ENCODE results near the gene ARID4B. TPM values are rescaled to one million over a fixed set of nuclear protein-coding genes. Genes with fewer than 3 reads are reported as not detected.
A peak's percentile ranks its signal among the peaks of the same experiment; 100 is the strongest.

The ARID4B gene
- total RNA-seq, 2 experiments from 2014 or later = 41.3 to 44.8 TPM

DNA sequence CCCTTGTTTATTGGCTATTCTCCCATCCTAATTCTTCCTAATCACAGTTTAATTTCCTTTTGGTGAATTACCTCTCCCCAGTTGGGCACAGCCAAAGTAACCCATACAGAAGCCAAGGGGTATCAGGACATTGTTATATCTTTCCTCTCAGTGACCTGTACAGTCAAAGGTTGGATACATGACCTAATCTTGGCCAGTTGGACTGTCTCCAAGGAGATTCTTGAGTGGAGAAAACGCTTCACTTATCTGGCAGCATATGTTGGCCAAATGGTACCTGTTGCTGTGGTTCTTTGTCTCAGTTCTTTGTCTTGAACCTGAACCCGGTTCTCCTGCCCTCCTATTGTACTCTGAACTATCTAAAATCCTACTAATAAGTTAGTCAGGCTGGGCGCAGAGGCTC lies 23.9 kb upstream of the ARID4B start:
- Mint-ChIP-seq H3K27me3 (no peaks in the 10 kb centered on the region), H3K27ac (no peak overlapping the region), H3K36me3 (no peaks in the 10 kb centered on the region), H3K4me3 (no peak overlapping the region), H3K9me3 (no peaks in the 10 kb centered on the region), H3K4me1 (ENCODE audit: low read depth) (no peaks in the 10 kb centered on the region)
- intact Hi-C loops (cut with micrococcal nuclease) = no loop called here
- ChIA-PET POLR2A (no interaction called here), CTCF (no interaction called here)
- DNase-seq = no peak

DNA sequence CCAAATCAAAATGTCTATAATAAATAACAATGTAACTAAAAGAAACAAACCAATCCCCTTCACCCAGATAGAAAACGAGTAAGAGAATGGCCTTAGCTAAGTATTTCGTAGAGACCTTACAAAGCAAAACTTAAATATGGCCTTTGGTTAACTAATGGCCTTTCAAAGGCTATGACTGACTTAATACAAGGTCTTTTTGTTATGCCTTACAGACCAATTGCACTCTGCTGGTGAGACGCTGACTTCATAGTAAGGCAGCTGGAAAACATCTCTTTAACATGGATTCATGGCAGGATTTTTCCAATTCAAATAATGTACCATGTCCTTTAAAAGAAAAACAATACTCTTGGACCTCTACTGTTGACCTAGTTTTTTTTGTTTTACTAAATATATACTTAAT lies 23.5 kb upstream of the ARID4B start:
- DNase-seq = no peak
- Mint-ChIP-seq H3K4me1 (ENCODE audit: low read depth) (no peaks in the 10 kb centered on the region), H3K27me3 (no peaks in the 10 kb centered on the region), H3K27ac (no peak overlapping the region), H3K4me3 (no peak overlapping the region), H3K36me3 (no peaks in the 10 kb centered on the region), H3K9me3 (no peaks in the 10 kb centered on the region)
- CTCF ChIA-PET = interaction anchor here (0.6 kb wide), 2 partner anchors 57 to 76 kb away, joined by 3 to 6 read pairs; no protein-coding TSS in a partner anchor
- intact Hi-C loops (cut with micrococcal nuclease) = no loop called here
- POLR2A ChIA-PET = no interaction called here

DNA sequence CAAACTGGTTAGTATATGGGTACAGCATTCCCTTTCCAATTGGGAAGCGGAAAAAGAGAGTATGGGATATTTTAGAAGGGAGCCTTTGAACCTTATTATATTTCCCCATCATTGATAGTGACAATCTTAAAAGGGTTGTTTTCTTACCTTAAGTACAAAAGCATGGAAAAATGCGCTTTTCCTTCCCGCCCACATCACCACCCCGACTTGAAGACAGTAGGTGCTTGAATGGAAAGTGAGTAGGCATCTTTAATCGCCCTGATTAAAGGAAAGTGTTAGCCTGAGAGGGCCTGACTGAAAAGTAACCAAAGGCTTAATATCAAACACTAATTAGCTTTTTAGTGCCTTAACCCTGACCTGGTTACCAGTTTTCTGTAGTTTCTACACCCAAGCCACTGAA lies 15.7 kb upstream of the ARID4B start:
- DNase-seq = no peak
- H3K27ac Mint-ChIP-seq = no peak overlapping the region
- H3K9me3 Mint-ChIP-seq = no peaks in the 10 kb centered on the region
- ChIA-PET POLR2A (interaction anchor here (0.6 kb wide), 1 partner anchor 135 kb away, joined by 3 read pairs; no protein-coding TSS in a partner anchor), CTCF (no interaction called here)
- intact Hi-C loops (cut with micrococcal nuclease) = no loop called here
- no peak overlapping the region for H3K4me3 Mint-ChIP-seq
- no peaks in the 10 kb centered on the region for H3K27me3 Mint-ChIP-seq
- H3K36me3 Mint-ChIP-seq = peaks cover 22% of the 10 kb centered on the region
- peaks cover 10% of the 10 kb centered on the region for H3K4me1 Mint-ChIP-seq (ENCODE audit: low read depth)

DNA sequence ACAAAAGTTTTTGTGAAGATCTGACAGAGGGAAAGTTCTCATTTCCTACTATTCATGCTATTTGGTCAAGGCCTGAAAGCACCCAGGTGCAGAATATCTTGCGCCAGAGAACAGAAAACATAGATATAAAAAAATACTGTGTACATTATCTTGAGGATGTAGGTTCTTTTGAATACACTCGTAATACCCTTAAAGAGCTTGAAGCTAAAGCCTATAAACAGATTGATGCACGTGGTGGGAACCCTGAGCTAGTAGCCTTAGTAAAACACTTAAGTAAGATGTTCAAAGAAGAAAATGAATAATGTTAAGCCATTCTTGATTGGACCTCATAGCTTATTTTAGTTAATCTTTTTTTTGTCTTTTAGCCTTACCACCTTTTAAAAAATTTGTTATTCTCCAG lies 14.5 kb upstream of the ARID4B start:
- no peaks in the 10 kb centered on the region for H3K27me3 Mint-ChIP-seq
- H3K27ac Mint-ChIP-seq = no peak overlapping the region
- intact Hi-C loops (cut with micrococcal nuclease) = no loop called here
- DNase-seq = no peak
- no peaks in the 10 kb centered on the region for H3K9me3 Mint-ChIP-seq
- H3K4me3 Mint-ChIP-seq = no peak overlapping the region
- ChIA-PET POLR2A (no interaction called here), CTCF (interaction anchor here (1.1 kb wide), 1 partner anchor 72 kb away, joined by 4 read pairs; no protein-coding TSS in a partner anchor)
- peaks cover 13% of the 10 kb centered on the region for H3K4me1 Mint-ChIP-seq (ENCODE audit: low read depth)
- peaks cover 22% of the 10 kb centered on the region for H3K36me3 Mint-ChIP-seq

DNA sequence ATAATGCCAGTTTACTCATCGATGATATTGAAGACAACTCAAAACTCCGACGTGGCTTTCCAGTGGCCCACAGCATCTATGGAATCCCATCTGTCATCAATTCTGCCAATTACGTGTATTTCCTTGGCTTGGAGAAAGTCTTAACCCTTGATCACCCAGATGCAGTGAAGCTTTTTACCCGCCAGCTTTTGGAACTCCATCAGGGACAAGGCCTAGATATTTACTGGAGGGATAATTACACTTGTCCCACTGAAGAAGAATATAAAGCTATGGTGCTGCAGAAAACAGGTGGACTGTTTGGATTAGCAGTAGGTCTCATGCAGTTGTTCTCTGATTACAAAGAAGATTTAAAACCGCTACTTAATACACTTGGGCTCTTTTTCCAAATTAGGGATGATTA lies 14.1 kb upstream of the ARID4B start:
- POLR2A ChIA-PET = no interaction called here
- no peaks in the 10 kb centered on the region for H3K27me3 Mint-ChIP-seq

DNA sequence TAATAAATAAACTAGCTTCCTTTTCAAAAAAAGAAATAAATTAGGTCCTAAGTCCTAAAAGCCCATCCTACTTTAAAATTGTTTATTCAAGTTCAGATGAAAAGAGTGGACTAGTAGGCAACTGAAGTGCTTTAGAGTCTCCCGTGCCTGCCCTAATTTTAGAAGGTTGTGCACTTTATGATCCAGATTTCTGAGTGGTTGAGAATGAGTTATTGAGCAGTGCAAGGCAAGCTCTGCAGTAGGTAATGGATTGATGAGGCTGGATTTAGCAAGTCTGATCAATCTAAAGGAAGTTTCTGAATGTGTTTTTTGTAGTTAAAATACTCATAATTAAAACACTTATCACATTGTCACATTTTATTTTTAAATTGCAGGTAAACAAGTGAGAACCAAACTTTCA lies 13.4 kb upstream of the ARID4B start:
- Mint-ChIP-seq H3K27ac (no peak overlapping the region), H3K27me3 (no peaks in the 10 kb centered on the region), H3K36me3 (peaks cover 27% of the 10 kb centered on the region), H3K9me3 (no peaks in the 10 kb centered on the region), H3K4me1 (ENCODE audit: low read depth) (peaks cover 18% of the 10 kb centered on the region), H3K4me3 (no peak overlapping the region)
- POLR2A ChIA-PET = no interaction called here
- DNase-seq = no peak
- intact Hi-C loops (cut with micrococcal nuclease) = no loop called here
- CTCF ChIA-PET = interaction anchor here (1.3 kb wide), 1 partner anchor 75 kb away, joined by 3 read pairs; no protein-coding TSS in a partner anchor

More for the DNA sequence above, 14.1 kb upstream of the ARID4B start:
- H3K9me3 Mint-ChIP-seq = no peaks in the 10 kb centered on the region
- H3K27ac Mint-ChIP-seq = no peak overlapping the region
- intact Hi-C loops (cut with micrococcal nuclease) = no loop called here
- DNase-seq = no peak
- H3K36me3 Mint-ChIP-seq = peaks cover 23% of the 10 kb centered on the region
- CTCF ChIA-PET = interaction anchor here (1.1 kb wide), 1 partner anchor 73 kb away, joined by 4 read pairs; no protein-coding TSS in a partner anchor
- no peak overlapping the region for H3K4me3 Mint-ChIP-seq
- peaks cover 13% of the 10 kb centered on the region for H3K4me1 Mint-ChIP-seq (ENCODE audit: low read depth)

DNA sequence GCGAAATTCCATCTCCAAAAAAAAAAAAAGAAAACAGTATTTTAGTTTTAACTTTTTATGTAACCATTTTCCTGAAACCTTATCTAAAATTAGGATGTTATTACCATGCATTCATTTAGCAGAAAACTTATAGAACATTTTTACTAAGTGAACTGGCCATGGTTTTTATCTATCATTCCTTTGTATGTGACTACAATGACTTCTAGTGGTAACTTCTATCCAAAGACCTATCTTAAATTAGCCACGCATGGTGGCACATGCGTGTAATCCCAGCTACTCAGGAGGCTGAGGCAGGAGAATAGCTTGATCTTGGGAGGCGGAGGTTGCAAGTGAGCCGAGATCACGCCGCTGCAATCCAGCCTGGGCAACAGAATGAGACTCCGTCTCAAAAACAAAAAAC lies 11.8 kb upstream of the ARID4B start:
- Mint-ChIP-seq H3K4me1 (ENCODE audit: low read depth) (peaks cover 19% of the 10 kb centered on the region), H3K36me3 (peaks cover 22% of the 10 kb centered on the region), H3K9me3 (no peaks in the 10 kb centered on the region), H3K4me3 (no peak overlapping the region), H3K27me3 (no peaks in the 10 kb centered on the region), H3K27ac (peak overlapping the region; percentile 46)
- CTCF ChIA-PET = interaction anchor here (0.6 to 1.4 kb wide), 7 partner anchors 9 to 143 kb away, joined by 3 to 5 read pairs (median 3); no protein-coding TSS in a partner anchor
- intact Hi-C loops (cut with micrococcal nuclease) = no loop called here
- no peak for DNase-seq
- POLR2A ChIA-PET = no interaction called here

DNA sequence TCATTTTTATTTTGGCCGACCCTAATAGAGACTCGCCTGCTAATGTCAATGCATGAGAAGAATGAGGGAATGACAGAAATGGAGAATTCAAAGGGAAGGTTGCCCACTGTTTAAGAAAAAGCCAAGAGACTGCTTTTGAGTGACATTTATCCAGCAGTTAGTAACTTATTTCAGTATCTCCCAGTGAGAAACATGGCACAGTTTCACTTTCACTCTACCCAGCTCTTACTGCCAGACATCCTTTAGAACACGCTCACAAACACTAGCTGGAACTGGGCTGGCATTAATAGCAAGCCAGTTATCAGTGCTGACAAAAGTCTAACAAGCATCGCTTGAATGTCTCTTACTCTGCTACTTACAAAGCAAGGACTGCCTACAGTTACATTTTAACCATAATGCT lies 8.9 kb upstream of the ARID4B start:
- DNase-seq = no peak
- H3K27me3 Mint-ChIP-seq = no peaks in the 10 kb centered on the region
- POLR2A ChIA-PET = no interaction called here
- H3K4me3 Mint-ChIP-seq = peak overlapping the region; percentile 50
- H3K27ac Mint-ChIP-seq = peak overlapping the region; percentile 56
- CTCF ChIA-PET = interaction anchor here (1.4 kb wide), 2 partner anchors 80 to 84 kb away, joined by 4 to 5 read pairs; no protein-coding TSS in a partner anchor
- intact Hi-C loops (cut with micrococcal nuclease) = no loop called here
- peaks cover 25% of the 10 kb centered on the region for H3K4me1 Mint-ChIP-seq (ENCODE audit: low read depth)
- peaks cover 10% of the 10 kb centered on the region for H3K36me3 Mint-ChIP-seq
- no peaks in the 10 kb centered on the region for H3K9me3 Mint-ChIP-seq

DNA sequence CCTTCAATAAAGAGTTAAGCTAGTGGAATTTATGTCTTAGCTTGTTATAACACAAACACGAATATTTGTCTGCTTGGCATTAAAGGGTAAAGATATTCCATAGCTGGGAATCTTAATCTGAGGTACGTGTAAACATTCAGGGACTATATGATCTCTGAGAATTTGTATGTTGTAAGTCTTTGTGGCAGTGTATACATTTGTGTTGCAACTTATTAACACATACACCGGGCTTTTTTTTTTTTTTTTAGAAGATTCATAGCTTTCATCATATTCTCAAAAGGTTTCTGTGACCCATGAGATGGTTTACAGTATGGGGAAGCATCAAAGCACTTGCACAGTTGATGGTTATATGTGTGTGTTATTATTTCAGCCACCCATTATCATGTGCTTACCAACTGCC lies 3.4 kb upstream of the ARID4B start:
- Mint-ChIP-seq H3K4me1 (ENCODE audit: low read depth) (peaks cover 34% of the 10 kb centered on the region), H3K27me3 (no peaks in the 10 kb centered on the region), H3K9me3 (no peaks in the 10 kb centered on the region), H3K4me3 (no peak overlapping the region), H3K36me3 (peaks cover 12% of the 10 kb centered on the region), H3K27ac (no peak overlapping the region)
- CTCF ChIA-PET = interaction anchor here (0.6 to 3.7 kb wide), 5 partner anchors 9 to 109 kb away, joined by 3 to 31 read pairs (median 4); no protein-coding TSS in a partner anchor
- POLR2A ChIA-PET = interaction anchor here (0.6 to 1.0 kb wide), 2 partner anchors 34 to 36 kb away, joined by 3 read pairs; partner anchors contain the start of gene TBCE
- no peak for DNase-seq
- intact Hi-C loops (cut with micrococcal nuclease) = no loop called here

DNA sequence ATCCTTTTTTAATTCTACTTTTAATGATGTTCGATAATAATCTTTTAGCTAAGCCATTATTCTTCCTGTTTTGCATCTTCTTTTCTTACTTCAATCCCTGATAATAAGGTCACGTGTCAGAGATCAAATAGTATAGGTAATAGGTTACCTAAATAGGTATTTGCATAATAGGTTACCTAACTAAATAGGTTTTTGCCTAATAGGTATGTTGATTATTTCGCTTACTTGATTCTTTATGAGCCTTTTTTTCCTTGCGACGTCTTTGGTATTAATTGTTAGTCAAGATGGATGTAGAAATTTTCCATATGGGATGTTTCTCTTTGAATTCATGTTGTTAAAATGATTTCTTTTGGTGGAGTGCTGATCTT lies 2.9 kb upstream of the ARID4B start:
- ChIA-PET CTCF (interaction anchor here (1.4 to 3.7 kb wide), 3 partner anchors 9 to 85 kb away, joined by 3 to 31 read pairs (median 4); no protein-coding TSS in a partner anchor), POLR2A (interaction anchor here (1.0 kb wide), 1 partner anchor 35 kb away, joined by 3 read pairs; no protein-coding TSS in a partner anchor)
- no peak for DNase-seq
- H3K4me1 Mint-ChIP-seq (ENCODE audit: low read depth) = peaks cover 33% of the 10 kb centered on the region
- no peak overlapping the region for H3K27ac Mint-ChIP-seq
- no peak overlapping the region for H3K4me3 Mint-ChIP-seq
- intact Hi-C loops (cut with micrococcal nuclease) = no loop called here
- H3K27me3 Mint-ChIP-seq = no peaks in the 10 kb centered on the region
- no peaks in the 10 kb centered on the region for H3K9me3 Mint-ChIP-seq
- H3K36me3 Mint-ChIP-seq = peaks cover 15% of the 10 kb centered on the region

DNA sequence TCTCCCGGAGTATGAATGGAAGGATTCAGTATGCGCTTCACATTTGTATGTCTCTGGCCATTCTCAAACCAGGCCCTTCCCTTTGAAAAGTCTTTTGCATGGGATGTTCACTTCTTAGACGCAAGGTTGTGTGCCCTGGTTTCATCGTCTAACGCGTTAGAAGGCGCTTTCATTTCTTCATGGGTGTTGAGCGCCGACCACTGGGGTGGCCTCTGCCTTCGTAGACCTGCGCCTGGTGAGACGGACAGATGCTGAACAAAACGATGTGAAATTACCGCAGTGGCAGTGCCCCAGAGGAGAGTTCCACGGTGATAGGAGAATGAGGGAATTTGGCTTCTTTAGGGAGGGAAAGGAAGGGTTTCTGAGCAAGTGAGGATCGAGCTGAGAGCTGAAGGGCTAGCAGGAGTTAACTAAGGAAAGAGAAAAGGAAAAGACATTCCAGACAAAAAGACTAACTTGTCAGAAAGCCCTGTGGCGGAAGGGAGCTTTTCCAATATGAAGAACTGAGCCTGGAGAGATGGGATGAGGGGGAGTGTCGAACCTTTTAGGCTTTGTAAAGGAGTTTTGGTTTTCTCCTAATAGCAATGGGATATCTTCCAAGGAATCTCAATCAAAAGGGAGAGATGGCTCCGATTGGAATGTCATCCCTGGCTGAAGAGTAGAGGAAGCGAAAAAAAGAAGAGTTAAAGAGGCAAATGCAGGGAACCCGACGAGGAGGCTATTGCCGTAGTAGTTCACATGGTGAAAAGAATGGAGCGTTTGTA lies 1.3 kb upstream of the ARID4B start:
- Mint-ChIP-seq H3K4me3 (no peak overlapping the region), H3K27ac (no peak overlapping the region), H3K9me3 (no peaks in the 10 kb centered on the region), H3K4me1 (ENCODE audit: low read depth) (peaks cover 40% of the 10 kb centered on the region), H3K27me3 (no peaks in the 10 kb centered on the region), H3K36me3 (peaks cover 19% of the 10 kb centered on the region)
- DNase-seq = peak; percentile 70
- intact Hi-C loops (cut with micrococcal nuclease) = loop anchor here (1.0 to 5.0 kb wide), 8 partner anchors 17 to 957 kb away; partner anchors contain the start of genes COA6 and LYST
- ChIA-PET CTCF (interaction anchor here (0.9 to 3.7 kb wide), 5 partner anchors 11 to 225 kb away, joined by 3 to 31 read pairs (median 7); no protein-coding TSS in a partner anchor), POLR2A (interaction anchor here (1.0 to 1.6 kb wide), 4 partner anchors 38 to 169 kb away, joined by 3 to 5 read pairs (median 4); partner anchors contain the start of gene TBCE)

Measured in activated CD4-positive, alpha-beta memory T cell treated with anti-CD3 and anti-CD28 coated beads for 36 hours (primary cell).